Cardiac muscle cell (in vitro differentiated cells and primary cell): Measurements from ENCODE around the gene LRIG3. TPM values are rescaled to one million over a fixed set of nuclear protein-coding genes. Genes with fewer than 3 reads are reported as not detected.
"Not testable (repeated sequence)": the region's sequence is repeated elsewhere in the genome, so short reads cannot be mapped to it uniquely, and the experiment has no call there.

ENCODE experiments used
- DNase-seq, 2 donors: peaks; one replicate each; pipeline versions ENCODE4 v3.0.0 to v3.0.0-alpha.2; 2010 to 2017; ENCODE audit warnings: low read depth in 1 of 2, low spot score in 1 of 2
- H3K27ac ChIP-seq: fragments of 200-600 bp; sonication (generic); 2 replicates; pipeline ENCODE4 v1.5.1; 2016
- H3K27me3 ChIP-seq: fragments of 200-600 bp; sonication (generic); 2 replicates; pipeline ENCODE4 v1.6.0; 2016; ENCODE audit warnings: control low read depth
- H3K36me3 ChIP-seq: fragments of 200-600 bp; sonication (generic); 2 replicates; pipeline ENCODE4 v1.5.1; 2016; ENCODE audit warnings: control low read depth
- H3K4me1 ChIP-seq: fragments of 200-600 bp; sonication (generic); 2 replicates; pipeline ENCODE4 v1.8.1; 2017; ENCODE audit warnings: low read depth, mild to moderate bottlenecking, mixed run types
- H3K4me3 ChIP-seq: fragments of 200-600 bp; sonication (generic); 2 replicates; pipeline ENCODE4 v1.5.1; 2016; ENCODE audit warnings: mild to moderate bottlenecking
- H3K9me3 ChIP-seq: fragments of 200-600 bp; sonication (generic); 2 replicates; pipeline ENCODE4 v1.5.1; 2017; ENCODE audit warnings: low read depth, mild to moderate bottlenecking, control low read depth
- CTCF ChIP-seq: IDR thresholded peaks from 2 replicates; pipeline ENCODE4 v1.5.1; 2012; ENCODE audit warnings: low read depth, mild to moderate bottlenecking, low read length
- polyA plus RNA-seq: library from polyadenylated mRNA; unstranded; fragments of >200 nt; fragmentation: Nextera tagmentation; extraction: Ambion mirVana; gene quantifications from 2 replicates; pipeline ENCODE4 v1.2.1, GENCODE V29; 2016
- total RNA-seq: library from RNA; depleted of rRNA; stranded (reverse); fragments of >200 nt; gene quantifications from 2 replicates; pipeline ENCODE4 v1.2.3, GENCODE V29; 2016

LRIG3 gene
- total and polyA plus RNA-seq, 2 experiments from 2014 or later = 8.5 to 24.2 TPM

GRCh38 chr12:58858030-58858429, 62.3 kb downstream of the LRIG3 start:
- no peaks in the 10 kb centered on the region for H3K9me3 ChIP-seq
- H3K36me3 ChIP-seq = no peaks in the 10 kb centered on the region
- H3K27ac ChIP-seq = no peak overlapping the region
- no peak overlapping the region for H3K4me3 ChIP-seq
- H3K27me3 ChIP-seq = no peaks in the 10 kb centered on the region
- H3K4me1 ChIP-seq = no peaks in the 10 kb centered on the region
- TF ChIP-seq CTCF = no peak
- DNase-seq = no peak

- H3K4me3 ChIP-seq = not testable (repeated sequence)
These were observed 63.1 kb downstream of the LRIG3 start for GRCh38 chr12:58857206-58857605.

GRCh38 chr12:58855630-58856029, 64.7 kb downstream of the LRIG3 start:
- H3K27ac ChIP-seq, H3K4me3 ChIP-seq, H3K27me3 ChIP-seq, H3K9me3 ChIP-seq, H3K4me1 ChIP-seq, DNase-seq, H3K36me3 ChIP-seq: not testable (repeated sequence)

More at GRCh38 chr12:58857206-58857605, 63.1 kb downstream of the LRIG3 start:
- H3K4me1 ChIP-seq, H3K9me3 ChIP-seq, DNase-seq, H3K36me3 ChIP-seq, H3K27me3 ChIP-seq, H3K27ac ChIP-seq: not testable (repeated sequence)

GRCh38 chr12:58850826-58851225, 69.5 kb downstream of the LRIG3 start:
- H3K36me3 ChIP-seq = no peaks in the 10 kb centered on the region
- no peak for DNase-seq
- H3K4me1 ChIP-seq = no peaks in the 10 kb centered on the region
- H3K27me3 ChIP-seq = no peaks in the 10 kb centered on the region
- H3K4me3 ChIP-seq = no peak overlapping the region
- TF ChIP-seq CTCF = no peak
- H3K9me3 ChIP-seq = no peaks in the 10 kb centered on the region
- no peak overlapping the region for H3K27ac ChIP-seq

GRCh38 chr12:58847901-58848600, 72.3 kb downstream of the LRIG3 start:
- no peak overlapping the region for H3K27ac ChIP-seq
- no peaks in the 10 kb centered on the region for H3K9me3 ChIP-seq
- H3K36me3 ChIP-seq = no peaks in the 10 kb centered on the region
- no peak overlapping the region for H3K4me3 ChIP-seq
- no peak for TF ChIP-seq CTCF
- H3K4me1 ChIP-seq = no peaks in the 10 kb centered on the region
- no peaks in the 10 kb centered on the region for H3K27me3 ChIP-seq
- no peak for DNase-seq

- no peaks in the 10 kb centered on the region for H3K36me3 ChIP-seq
- H3K9me3 ChIP-seq = no peaks in the 10 kb centered on the region
- no peak for DNase-seq
- no peaks in the 10 kb centered on the region for H3K27me3 ChIP-seq
- no peak for TF ChIP-seq CTCF
- no peaks in the 10 kb centered on the region for H3K4me1 ChIP-seq
- no peak overlapping the region for H3K4me3 ChIP-seq
- H3K27ac ChIP-seq = no peak overlapping the region
These were observed 76.1 kb downstream of the LRIG3 start for GRCh38 chr12:58844161-58844560.
